HG02571 (cell line): ENCODE results near the gene SKAP1.
"Not testable (repeated sequence)": the region's sequence is repeated elsewhere in the genome, so short reads cannot be mapped to it uniquely, and the experiment has no call there.

Experiments
- ATAC-seq: cut with Tn5 transposase; IDR thresholded peaks from one replicate; pipeline ENCODE4 v1.9.1; 2021; ENCODE audit warnings: mild to moderate bottlenecking, moderate library complexity; ENCODE audit not compliant: unreplicated experiment

SKAP1 gene

GRCh38 chr17:48293319-48294019 is 136.5 kb downstream of the SKAP1 start:
- no peak for ATAC-seq

- ATAC-seq = no peak
Observed at GRCh38 chr17:48290378-48290777, 139.6 kb downstream of the SKAP1 start.

GRCh38 chr17:48286917-48287316 is 143.1 kb downstream of the SKAP1 start:
- ATAC-seq = not testable (repeated sequence)

GRCh38 chr17:48285614-48286013 is 144.4 kb downstream of the SKAP1 start:
- ATAC-seq = no peak

- no peak for ATAC-seq
Observed at GRCh38 chr17:48283907-48284306, 146.1 kb downstream of the SKAP1 start.

GRCh38 chr17:48283411-48283810 is 146.6 kb downstream of the SKAP1 start:
- no peak for ATAC-seq

- ATAC-seq = no peak
Observed at GRCh38 chr17:48282303-48282702, 147.7 kb downstream of the SKAP1 start.

GRCh38 chr17:48278760-48279491 is 151.1 kb downstream of the SKAP1 start:
- ATAC-seq = no peak

GRCh38 chr17:48276776-48277175 is 153.2 kb downstream of the SKAP1 start:
- no peak for ATAC-seq

- ATAC-seq = no peak
Observed at GRCh38 chr17:48270899-48271298, 159.1 kb downstream of the SKAP1 start.

- ATAC-seq = no peak
Observed at GRCh38 chr17:48269209-48269608, 160.8 kb downstream of the SKAP1 start.

- ATAC-seq = no peak
Observed at GRCh38 chr17:48263731-48264035, 166.3 kb downstream of the SKAP1 start.

GRCh38 chr17:48262982-48263730 is 166.9 kb downstream of the SKAP1 start:
- no peak for ATAC-seq

GRCh38 chr17:48261297-48261880 is 168.6 kb downstream of the SKAP1 start:
- ATAC-seq = no peak

GRCh38 chr17:48259694-48260291 is 170.2 kb downstream of the SKAP1 start:
- ATAC-seq = no peak

GRCh38 chr17:48258331-48258730 is 171.7 kb downstream of the SKAP1 start:
- ATAC-seq = no peak

- no peak for ATAC-seq
Observed at GRCh38 chr17:48255759-48256158, 174.3 kb downstream of the SKAP1 start.

GRCh38 chr17:48254896-48255295 is 175.1 kb downstream of the SKAP1 start:
- no peak for ATAC-seq

GRCh38 chr17:48253975-48254374 is 176.0 kb downstream of the SKAP1 start:
- no peak for ATAC-seq

GRCh38 chr17:48251950-48252349 is 178.1 kb downstream of the SKAP1 start:
- no peak for ATAC-seq

- ATAC-seq = no peak
Observed at GRCh38 chr17:48250949-48251348, 179.1 kb downstream of the SKAP1 start.
